ENCODE data around the gene ZBTB16. TPM values are rescaled to one million over a fixed set of nuclear protein-coding genes. Genes with fewer than 3 reads are reported as not detected.
A peak's percentile ranks its signal among the peaks of the same experiment; 100 is the strongest.

ZBTB16 gene
- polyA plus RNA-seq, 1 donor: 0.93 TPM

DNA sequence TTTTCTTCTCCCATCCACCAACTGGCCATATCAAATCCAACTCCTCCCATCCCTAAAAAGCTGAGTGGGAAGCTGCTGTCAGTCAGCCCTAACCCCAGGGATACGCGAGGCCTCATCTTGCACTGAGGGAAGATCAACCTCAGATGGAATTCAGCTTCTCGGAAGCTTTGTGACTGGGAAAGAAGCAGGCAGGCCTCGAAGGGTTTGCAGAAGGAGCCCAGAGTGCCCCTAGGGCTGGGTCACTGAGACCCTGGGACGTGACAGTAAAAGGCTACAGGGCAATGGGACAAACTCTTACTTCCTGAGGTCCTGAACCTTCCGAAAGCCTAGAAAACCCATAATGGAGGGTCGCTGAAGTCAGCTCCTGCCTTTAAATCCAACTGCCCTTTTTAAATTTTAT lies 202.3 kb downstream of the ZBTB16 start:
- no peak for DNase-seq

DNA sequence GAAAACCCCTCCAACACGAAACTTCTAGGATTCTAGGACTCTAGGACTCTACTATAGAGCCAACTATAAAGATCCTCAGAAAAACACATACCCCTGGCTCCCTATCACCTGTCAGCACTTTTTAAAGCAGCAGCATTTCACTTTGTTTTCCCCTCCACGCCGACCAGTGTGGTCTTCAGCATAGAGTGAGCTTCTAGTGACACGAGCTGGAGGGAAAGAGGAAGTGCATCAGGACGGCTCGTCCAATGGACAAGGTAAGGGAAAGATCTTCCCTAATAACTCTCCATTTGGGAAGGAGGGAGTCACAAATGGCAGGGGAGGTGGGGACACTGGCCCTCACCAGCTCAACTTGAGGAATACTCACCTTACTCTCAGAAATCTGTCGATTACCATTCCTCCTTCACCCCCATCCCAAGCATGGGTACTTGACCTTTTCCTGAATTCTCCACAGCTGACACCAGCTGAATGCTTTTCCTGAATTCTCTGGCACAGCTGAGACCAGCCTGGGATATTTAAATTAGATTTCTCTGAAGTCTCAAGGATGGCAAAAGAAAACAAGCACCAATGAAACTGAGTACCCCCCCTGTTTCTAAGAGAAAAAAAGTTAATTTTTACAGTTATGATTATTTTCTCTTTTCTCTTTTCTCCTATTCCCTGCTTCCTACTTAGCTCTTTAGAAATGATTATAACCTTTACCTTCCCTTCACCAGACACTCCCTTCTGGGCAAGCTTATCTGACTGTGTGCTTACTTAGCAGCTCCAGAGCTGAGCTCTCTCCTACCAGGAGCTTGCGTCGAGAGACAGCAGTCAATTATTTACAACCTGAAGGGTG lies 203.4 kb downstream of the ZBTB16 start:
- DNase-seq: no peak

GRCh38 chr11:114263513-114264170 lies 204.1 kb downstream of the ZBTB16 start:
- DNase-seq: no peak

DNA sequence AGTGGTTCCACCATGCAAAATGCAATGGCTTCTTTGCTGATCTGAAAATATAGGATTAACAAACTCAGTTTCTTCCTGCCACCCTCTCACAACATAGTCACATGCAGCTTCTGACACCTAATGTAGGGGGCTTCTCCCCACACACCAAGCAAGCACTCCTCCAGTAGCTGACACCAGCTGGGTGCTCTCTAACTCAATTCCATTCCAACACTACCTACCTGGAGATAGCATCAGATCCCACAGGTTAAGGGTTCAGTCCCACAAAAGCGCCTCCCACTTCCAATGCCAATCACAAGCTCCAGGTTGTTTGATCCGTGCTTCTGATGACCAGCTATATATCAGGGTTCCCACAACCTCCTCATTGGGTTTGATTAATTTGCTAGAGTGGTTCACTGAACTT lies 204.9 kb downstream of the ZBTB16 start:
- DNase-seq: no peak

DNA sequence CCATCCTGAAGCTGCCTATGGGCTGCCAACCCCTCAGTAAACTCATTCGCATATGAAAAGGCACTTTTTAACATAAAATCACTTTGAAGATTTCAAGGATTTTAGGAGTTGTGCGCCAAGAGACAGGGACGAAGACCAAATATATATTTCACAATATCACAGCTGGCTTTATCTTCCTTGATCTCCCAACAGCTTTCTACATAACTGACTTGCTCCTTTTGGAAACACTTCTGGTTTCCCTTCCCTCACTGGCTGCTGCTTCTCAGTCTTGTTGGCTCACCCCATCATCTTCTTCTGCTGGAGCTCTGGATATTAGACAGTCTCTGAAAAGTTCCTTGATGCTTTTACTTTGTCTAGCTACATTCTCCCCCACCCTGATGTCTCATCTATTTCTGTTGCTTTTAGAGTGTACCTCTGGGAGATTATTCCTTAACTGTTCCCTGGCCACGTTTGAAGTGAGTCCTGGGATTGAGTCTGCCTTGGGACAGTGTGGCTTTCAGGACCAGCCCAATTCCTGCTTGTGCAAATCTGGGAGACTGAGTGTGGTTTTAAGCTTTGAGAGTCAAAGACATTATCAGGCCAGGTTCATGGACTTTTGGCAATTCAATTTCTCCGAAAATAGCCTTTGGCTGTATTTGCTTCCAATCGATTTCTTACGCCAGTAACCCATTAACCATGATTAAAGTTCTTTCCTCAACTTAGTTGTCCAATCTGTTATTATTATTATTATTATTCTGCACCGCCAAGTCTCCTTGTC lies 205.8 kb downstream of the ZBTB16 start:
- DNase-seq: no peak

- no peak for DNase-seq
Observed at GRCh38 chr11:114269498-114269897, 210.0 kb downstream of the ZBTB16 start.

- no peak for DNase-seq
Observed at GRCh38 chr11:114270531-114271270, 211.2 kb downstream of the ZBTB16 start.

GRCh38 chr11:114271316-114271715 lies 211.8 kb downstream of the ZBTB16 start:
- DNase-seq: no peak

- no peak for DNase-seq
Observed at GRCh38 chr11:114272311-114272710, 212.8 kb downstream of the ZBTB16 start.

- no peak for DNase-seq
Observed at GRCh38 chr11:114273071-114273470, 213.6 kb downstream of the ZBTB16 start.

DNA sequence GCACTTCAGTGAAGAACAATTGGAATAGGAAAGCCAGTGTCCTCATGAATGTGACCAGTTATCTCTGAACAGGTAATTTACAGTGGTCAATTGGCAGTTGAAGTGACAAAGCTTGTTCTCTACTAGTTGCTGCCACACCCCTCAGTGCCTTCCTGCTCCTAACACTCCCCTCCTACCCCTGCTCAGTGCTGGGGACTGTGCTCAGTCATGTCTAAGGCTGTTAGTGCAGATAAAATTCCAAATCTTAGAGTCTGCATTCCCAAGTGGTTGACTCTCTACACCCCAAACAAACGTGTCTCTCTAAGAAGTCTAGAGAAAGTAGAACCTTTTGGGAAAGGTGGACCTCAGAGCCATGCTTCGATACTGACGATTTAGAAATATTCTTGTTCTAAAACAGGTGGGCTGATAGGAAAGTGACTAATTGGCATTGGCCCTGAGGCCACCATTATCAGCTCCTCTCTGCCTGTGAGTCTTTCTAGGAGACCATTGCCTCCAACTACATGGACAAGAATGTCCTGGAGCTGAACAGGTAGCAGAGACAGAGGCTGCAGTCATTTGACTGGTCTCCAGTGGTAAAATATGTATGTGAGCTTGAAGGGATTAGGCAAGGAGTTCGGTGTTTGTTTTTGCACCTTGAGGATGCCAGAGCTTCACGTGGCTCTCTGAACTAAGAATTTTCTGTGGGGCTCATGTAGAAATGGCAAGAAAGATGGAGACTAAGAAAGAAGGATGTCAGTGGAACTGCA lies 214.6 kb downstream of the ZBTB16 start:
- no peak for DNase-seq

GRCh38 chr11:114274637-114275036 lies 215.1 kb downstream of the ZBTB16 start:
- no peak for DNase-seq

DNA sequence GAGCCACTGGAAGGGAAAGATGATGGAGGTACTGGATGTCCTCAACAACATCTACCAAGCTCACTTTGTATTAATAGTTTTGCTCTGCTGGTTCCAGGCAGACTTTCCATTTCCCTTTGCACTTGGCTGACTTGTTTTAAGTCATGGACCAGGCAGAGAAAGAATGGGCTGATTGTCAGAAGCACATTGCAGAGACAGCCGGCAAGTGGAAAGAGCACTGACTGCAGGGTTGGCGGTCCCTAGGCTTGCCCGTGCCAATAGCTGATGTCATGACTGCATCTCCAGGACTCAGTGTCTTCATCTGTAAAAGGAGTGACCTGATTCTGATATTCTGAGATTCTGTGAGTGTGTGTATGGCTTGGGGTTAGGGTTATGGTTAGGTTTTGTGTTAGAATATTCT lies 215.8 kb downstream of the ZBTB16 start:
- no peak for DNase-seq

DNA sequence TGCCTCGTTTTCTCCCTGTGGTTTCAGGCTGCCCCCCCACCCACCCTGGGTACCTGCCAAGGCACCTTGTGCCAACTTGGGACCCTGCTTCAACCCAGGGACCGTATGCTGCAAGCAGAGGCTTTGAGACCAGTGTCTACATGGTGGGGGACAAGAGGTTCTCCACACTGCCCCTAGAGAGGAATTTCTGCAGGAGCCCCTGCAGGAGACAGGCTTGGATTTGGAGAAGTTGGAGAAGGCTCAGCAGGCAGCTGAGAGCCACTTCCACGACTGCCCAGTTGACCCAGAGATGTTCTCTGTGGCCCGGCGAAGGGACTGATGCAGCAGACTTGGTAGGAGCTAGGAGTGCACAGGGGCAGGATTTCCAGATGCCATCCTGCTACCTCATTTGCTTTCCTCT lies 216.6 kb downstream of the ZBTB16 start:
- DNase-seq: no peak

DNA sequence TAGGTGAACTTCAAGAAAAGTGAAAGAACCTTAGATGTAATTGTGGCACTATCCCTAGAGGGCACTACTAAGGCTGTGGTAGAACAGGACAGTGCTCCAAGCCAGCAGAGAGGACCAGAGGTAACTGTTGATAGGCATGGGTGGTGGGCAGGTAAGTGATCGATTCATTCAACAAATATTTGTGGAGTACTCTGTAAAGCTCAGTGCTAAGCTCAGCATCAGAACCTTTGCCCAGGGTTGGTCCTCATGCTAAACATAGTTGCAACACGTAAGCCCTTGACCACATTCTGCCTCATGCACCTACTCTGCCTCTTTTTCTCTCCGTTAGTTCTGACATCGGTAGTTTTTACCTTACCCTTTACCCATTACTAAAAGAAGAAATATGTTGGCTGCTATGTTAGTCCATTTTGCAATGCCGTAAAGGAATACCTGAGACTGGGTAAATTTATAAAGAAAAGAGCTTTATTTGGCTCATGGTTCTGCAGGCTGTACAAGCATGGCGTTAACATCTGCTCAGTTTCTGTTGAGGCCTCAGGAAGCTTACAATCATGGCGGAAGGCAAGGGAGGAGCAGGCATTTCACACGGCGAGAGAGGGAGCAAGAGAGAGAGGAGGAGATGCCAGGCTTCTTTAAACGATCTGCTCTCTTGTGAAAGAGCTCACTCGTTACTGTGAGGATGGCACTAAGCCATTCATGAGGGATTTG lies 218.3 kb downstream of the ZBTB16 start:
- no peak for DNase-seq

- no peak for DNase-seq
Observed at GRCh38 chr11:114278342-114279065, 219.0 kb downstream of the ZBTB16 start.

- no peak for DNase-seq
Observed at GRCh38 chr11:114279792-114280546, 220.5 kb downstream of the ZBTB16 start.

- DNase-seq: peak; percentile 60
Observed at GRCh38 chr11:114280696-114281095, 221.2 kb downstream of the ZBTB16 start.

DNA sequence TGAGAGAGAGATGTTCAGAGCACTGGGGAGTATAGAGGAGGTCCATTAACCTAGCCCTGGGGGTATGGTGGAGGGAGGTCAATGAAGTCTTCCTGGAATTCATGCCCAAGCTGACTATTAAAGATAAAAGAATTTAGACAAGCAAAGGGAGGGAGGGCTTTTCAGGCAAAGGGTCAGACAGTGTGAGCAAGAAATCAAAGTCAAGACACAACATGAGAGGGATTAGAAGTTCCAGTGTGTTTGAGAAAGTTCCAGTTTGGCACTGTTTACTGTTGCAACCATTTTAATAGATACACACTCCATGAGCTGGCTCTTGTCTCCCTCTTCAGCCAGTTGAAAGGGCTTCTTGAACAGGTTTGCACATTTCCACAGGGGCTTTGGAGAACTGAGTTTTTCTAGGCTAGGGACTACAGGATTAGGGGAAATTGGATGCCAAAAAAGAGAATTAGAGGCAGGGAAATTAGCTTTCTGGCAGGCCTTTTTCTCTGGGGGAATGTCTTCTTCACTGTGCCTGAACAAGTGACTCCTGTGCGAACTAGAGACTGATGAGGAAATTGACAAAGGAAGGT lies 222.0 kb downstream of the ZBTB16 start:
- DNase-seq: no peak
